Suprapubic skin (tissue), 4 donors: ENCODE data around the gene PRSS33.

Experiments used
- CTCF ChIP-seq, 2 donors: fragments of 200-600 bp in 1 of 2; fragments of 450-650 bp in 1 of 2; sonication (generic) in 1 of 2; IDR thresholded peaks; one replicate each; pipeline ENCODE4 v1.5.1; 2016 to 2019; ENCODE audit warnings: antibody characterized with exemption in 2 of 2, mild to moderate bottlenecking in 1 of 2, moderate library complexity in 1 of 2
- EP300 ChIP-seq: sonication (generic); formaldehyde crosslinking; IDR thresholded peaks from one replicate; pipeline ENCODE4 v1.6.1; 2017; ENCODE audit warnings: antibody characterized with exemption
- POLR2A ChIP-seq, 2 donors: fragments of 450-650 bp; IDR thresholded peaks; one replicate each; pipeline ENCODE4 v1.6.1; 2017; ENCODE audit warnings: antibody characterized with exemption in 2 of 2, mild to moderate bottlenecking in 2 of 2, moderate library complexity in 2 of 2
- POLR2AphosphoS5 ChIP-seq, 3 donors: sonication (generic); formaldehyde crosslinking; IDR thresholded peaks; one replicate each; pipeline ENCODE4 v1.6.1; 2017; ENCODE audit warnings: antibody characterized with exemption in 3 of 3

GRCh38 chr16:2787406-2787805 is at the start of gene PRSS33:
- TF ChIP-seq CTCF (IDR thresholded peaks at IDR 0.05) = no peak
- no peak for TF ChIP-seq EP300
- TF ChIP-seq POLR2A (IDR thresholded peaks at IDR 0.05) = no peak
- no peak for TF ChIP-seq POLR2AphosphoS5 (IDR thresholded peaks at IDR 0.05)
